ENCODE measurements around the gene DPEP3.
"Not testable (repeated sequence)": the region's sequence is repeated elsewhere in the genome, so short reads cannot be mapped to it uniquely, and the experiment has no call there.

Gene DPEP3

DNA sequence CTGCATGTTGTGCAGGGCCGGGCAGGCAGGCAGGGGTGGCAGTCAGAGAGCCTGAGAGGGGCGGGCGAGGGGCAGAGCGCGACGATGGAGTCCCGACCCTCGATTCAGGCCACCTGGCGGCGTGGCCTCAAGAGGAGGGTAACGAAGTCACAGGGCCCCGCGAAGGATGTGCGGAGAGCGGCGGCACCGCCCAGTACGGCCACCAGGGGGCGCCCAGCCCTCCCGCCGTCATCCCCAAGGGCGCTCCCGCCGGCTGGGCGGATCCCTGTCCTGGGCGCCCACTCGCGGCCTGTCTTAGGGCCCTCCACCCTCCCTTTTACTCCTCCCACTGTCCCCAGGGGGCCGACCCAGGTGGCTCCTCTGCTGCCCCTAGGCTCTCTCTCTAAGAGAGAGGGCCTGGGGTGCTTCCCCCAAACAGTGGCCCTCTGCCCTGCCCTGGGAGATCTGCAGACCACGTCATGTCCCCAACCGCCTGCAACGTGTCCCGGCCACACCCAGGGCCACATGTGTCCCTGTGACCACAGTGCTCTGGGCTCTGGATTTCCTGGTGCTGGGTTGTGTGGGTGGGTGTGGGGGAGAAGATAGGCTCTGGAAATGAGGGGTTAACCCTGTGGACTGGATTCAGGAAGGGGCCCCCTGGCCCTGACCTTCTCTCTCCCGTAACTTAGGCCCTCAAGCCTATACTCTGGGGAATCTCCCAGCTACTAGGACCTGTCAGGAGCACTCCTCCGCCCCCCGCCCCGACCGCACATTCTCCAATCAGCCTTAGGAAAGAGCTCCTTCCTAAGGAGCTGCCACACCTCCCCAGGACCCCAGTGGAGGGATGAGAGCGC lies 13.1 kb upstream of the DPEP3 start:
- FAIRE-seq, result no peak

DNA sequence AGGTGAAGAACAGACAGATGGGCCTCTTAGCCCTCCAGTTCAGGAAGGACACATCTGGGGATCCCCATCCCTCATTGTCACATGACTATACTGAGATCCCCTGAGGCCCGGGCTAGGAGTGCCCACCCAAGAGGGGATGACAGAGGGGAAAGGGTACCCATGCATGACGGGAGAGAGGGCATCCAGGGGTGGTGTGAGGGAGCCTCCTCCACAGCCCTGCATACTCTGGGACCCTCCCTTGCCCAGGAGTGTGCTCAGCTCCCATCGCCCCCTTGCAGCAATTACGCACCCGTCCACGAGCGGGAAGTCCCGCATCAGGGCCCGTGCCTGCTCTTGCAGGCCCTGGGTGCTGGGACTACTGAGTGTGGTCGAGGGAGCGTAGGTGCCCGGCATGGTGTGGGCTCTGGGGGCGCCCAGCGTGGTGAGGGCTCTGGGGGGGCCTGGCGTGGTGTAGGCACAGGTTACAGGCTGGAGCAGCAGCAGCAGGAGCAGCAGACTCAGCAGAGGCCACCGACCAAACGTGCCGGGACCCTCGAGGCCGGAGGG lies 12.4 kb upstream of the DPEP3 start:
- FAIRE-seq, result no peak

DNA sequence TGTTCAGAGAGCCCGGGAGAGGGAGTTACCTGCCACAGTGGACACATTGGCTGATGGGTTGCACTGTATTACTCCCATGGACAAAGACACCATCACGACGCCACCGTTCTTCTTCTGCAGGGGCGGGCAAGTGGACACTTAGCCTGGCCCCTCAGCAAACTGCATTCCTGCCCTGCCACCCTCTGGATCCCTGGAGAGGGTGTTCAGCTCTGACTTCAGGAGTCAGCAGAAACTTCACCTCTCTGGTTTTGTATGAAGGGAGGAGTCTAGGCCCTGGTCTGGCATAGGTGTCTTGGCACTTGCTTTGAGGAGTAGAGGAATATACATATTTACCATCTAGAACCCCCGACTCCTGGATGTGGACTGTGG lies 9.7 kb upstream of the DPEP3 start:
- FAIRE-seq, result no peak

DNA sequence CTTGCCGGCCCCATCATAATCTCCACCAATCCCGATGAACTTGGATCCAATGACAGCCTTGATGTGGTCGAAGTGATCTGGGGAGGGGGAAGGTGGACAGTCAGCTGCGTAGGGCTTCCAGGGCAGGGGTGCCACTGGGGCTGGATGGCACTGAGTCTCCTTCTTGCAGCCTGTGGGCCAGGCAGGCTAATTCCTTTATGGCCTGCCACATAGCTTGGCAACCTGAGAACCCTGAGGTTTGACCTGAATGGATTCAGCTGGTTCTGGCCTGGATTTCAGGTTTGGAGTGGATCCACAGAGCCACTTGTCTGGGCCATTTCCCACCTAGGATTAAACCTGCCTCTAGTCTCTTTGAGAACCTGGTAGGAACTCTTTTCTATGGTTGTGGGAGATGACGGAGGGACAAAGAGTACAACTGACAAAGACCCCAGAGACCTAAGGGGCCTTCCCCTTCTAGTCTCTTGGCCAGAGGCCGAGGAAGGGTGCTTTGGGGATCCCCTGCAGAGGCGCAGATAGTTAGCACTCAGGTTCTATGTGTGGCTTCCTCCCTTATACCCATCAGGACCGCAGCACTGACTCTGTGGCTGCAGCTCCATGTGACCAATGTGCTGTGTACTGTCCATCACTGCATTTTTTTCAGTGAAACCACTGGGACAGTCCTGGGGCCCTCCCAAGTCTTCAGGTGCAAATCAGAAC lies 9.2 kb upstream of the DPEP3 start:
- FAIRE-seq, result no peak

DNA sequence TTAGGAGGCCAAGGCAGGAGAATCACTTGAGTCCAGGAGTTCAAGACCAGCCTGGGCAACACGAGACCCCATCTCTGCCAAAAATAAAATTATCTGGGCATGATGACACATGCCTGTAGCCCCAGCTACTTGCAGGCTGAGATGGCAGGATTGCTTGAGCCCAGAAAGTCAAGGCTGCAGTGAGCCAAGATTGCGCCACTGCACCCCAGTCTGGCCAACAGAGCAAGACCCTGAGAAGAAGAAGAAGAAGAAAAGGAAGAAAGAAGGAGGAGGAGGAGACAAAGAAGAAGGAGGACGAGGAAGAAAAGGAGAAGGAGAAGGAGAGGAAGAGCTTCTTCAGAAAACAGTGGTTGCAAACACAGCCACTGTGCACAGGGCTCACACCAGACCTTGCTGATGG lies 8.4 kb upstream of the DPEP3 start:
- no peak for FAIRE-seq

DNA sequence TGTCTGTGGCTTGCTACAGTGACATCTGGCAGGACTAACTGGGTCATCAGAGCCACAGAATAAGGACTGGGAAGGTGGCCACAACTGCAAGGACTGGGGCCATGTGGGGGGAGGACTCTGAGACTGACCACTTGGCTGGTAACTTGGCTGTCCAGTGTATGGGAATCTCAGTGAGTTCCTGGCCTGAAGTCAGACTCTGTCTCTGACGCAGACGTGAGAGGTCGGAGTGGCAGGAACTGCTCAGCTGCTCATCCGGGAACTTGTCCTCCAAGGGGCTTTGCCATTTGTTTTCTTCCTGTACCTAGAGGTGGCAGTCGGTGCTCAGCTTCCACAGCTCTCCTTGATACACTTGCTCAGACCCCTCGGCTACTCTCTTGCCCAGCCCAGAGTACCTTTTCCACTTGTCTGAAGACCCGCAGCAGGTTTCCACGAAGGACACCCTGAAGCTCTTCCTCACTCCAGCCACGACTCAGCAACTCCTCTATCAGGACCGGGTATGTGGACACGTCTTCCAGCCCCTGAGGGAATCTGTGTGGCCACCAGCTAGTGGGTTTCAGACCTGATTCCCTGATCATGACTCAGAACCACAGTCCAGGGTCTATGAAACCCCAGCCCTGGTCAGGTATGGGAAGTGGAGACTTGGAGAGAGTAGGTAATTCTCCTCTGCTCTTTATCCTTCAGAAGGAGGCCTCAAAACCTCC lies 7.3 kb upstream of the DPEP3 start:
- FAIRE-seq, result no peak

DNA sequence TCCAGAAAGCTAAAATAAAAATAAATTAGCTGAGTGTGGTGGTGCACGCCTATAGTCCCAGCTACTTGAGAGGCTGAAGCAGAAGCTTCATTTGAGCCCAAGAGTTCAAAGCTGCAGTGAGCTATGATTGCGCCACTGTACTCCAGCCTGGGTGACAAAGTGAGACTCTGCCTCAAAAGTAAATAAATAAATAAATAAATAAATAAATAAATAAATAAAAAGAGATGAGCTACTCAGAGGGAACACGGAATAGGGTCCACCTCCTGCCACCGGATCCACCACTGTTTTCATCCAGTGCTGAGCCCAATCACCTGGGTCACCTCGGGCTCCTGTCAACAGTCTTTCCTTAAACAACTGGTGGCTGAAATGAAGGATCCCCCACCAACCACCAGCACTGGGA lies 6.7 kb upstream of the DPEP3 start:
- FAIRE-seq, result no peak

DNA sequence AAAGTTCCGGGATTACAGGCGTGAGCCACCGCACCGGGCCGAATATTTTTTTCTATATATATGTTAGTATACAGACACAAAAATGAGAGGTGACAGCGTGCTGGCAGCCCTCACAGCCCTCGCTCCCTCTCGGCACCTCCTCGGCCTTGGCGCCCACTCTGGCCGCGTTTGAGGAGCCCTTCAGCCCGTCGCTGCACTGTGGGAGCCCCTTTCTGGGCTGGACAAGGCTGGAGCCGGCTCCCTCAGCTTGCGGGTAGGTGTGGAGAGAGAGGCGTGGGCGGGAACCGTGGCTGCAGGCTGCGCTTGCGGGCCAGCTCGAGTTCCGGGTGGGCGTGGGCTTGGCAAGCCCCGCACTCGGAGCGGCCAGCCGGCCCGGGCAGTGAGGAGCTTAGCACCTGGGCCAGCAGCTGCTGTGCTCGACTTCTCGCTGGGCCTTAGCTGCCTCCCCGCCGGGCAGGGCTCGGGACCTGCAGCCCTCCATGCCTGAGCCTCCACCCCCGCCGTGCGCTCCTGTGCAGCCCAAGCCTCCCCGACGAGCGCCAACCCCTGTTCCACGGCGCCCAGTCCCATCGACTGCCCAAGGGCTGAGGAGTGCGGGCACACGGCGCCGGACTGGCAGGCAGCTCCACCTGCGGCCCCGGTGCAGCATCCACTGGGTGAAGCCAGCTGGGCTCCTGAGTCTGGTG lies 1.9 kb upstream of the DPEP3 start:
- FAIRE-seq, result no peak

DNA sequence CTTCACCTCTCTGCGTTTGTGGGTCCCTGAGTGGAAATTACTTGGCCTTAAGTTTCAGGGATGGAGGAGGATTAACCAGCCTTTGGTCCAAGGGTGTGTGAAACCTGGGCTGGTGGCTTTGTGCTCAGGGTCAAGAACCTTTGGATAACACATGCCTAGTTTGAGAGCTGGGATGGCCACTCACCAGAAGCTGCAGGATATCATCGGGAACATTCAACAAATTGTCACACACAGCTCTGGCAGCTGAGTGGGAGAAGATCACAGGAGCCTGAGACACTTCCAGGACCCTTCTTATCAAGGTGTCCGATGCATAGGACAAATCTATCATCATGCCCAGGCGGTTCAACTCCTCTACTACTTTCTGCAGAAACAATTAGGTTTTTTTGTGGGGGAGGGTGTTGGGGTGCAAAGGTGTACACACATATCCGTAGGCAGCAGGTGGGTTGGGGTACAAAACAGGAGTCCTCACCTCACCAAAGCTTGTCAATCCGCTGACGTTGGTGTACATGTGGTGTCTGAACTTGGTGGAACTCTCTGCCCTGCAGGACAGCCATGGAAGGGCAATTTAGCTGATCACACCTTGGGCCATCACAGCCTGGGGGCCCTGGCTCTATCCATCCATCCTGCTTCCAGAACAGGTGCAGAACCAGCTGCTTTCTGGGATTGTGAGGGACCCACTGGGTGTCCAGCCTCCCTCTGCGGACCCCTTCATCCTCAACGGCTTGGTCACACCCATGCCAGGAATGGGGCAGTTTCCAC lies 2.7 kb downstream of the DPEP3 start:
- no peak for FAIRE-seq

DNA sequence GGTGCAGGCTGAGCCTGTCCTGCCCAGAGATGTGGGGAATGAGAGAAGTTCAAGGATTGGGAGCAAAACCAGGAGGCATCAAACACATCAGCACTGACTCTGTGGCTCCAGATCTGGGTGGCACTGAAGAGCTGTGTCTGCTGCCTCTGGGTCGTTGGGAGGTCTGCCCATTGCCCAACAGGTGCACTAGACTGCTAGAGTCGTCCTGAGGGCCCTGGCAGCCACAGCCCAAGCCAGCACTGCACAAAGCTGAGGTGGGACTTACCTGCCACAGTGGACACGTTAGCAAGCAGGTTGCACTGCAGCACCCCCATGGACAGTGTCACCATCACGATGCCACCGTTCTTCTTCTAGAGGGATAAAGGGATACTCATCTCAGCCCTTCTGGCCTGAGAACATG lies 3.3 kb downstream of the DPEP3 start:
- FAIRE-seq, result no peak

DNA sequence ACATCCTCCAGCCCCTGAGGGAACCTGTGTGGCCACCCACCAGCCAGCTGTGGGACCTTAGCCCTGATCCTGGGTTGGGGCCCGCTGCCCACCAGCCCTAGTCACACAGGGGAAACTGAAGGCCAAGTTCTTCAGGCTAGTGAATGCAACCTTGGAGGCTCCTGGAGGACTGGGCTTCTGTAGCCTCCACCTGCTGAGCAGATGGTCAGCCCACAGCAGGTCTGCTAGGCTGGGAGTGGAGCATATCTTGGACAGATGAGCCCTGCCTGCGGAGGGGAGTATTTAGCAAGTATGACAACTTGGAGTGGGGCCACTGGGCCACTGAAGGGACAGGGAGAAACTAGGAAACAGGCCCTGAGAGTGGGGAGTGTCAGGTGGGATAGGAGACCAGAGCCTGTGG lies 4.1 kb downstream of the DPEP3 start:
- FAIRE-seq, result no peak

DNA sequence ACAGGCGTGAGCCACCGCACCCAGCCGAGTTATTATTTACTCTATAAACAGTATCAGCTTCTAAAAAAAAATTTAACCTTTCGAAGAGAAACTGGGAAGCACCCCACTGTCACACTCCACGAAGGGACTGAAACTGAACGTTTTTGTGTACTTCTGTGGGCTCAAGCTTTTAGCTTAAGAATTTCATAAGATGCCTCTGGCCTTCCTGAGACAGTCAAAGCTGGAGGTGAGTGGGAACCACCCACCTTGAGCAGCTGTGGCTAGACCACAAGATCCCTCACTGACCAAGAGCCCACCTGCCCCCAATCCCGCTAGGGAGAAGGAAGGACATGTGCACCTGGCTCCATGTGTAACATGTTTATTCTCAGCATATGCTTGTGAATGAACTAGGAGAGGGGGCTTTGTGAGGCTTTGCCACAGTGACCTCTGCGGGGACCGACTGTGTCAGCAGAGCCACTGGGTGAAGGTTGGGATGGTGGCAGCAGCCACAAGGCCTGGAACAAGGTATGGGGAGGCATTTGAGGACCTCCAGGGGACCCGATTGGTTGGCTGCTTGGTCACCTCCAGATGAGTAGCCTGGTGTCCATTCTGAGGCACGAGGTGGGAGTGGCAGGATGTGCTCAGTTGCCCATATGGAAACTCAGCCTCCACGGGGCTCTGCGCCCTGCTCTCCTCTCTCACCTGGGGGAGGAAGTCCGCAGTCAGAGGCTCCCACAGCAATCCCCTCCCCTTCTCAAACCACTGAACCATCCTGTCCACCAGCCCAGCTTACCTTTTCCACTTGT lies 4.8 kb downstream of the DPEP3 start:
- FAIRE-seq, result no peak

DNA sequence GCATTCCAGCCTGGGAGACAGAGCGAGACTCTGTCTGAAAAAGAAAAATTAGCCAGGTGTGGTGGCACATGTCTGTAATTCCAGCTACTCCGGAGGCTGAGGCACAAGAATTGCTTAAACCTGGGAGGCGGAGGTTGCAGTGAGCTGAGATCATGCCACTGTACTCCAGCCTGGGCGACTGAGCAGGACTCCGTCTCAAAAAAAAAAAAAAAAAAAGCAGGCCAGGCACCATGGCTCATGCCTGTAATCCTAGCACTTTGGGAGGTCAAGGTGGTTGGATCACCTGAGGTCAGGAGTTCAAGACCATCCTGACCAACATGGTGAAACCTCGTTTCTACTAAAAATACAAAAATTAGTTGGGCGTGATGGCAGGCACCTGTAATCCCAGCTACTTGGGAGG lies 8.0 kb downstream of the DPEP3 start:
- FAIRE-seq, result not testable (repeated sequence)

DNA sequence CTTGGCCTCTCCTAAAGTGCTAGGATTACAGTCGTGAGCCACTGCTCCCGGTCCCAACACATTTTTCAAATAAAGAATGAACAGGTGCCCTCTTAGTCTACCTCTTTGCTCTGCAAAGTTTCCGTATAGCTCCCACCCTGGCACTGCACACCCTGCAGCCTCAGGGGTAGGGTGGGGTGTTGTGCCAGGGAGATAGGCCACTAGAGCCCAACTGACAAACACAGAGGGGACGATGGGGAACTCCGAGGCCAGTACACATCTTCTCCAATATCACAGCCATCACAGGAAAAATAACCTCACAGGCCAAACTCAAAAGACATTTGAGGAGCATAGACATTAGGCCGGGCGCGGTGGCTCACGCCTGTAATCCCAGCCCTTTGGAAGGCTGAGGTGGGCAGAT lies 9.2 kb downstream of the DPEP3 start:
- no peak for FAIRE-seq

DNA sequence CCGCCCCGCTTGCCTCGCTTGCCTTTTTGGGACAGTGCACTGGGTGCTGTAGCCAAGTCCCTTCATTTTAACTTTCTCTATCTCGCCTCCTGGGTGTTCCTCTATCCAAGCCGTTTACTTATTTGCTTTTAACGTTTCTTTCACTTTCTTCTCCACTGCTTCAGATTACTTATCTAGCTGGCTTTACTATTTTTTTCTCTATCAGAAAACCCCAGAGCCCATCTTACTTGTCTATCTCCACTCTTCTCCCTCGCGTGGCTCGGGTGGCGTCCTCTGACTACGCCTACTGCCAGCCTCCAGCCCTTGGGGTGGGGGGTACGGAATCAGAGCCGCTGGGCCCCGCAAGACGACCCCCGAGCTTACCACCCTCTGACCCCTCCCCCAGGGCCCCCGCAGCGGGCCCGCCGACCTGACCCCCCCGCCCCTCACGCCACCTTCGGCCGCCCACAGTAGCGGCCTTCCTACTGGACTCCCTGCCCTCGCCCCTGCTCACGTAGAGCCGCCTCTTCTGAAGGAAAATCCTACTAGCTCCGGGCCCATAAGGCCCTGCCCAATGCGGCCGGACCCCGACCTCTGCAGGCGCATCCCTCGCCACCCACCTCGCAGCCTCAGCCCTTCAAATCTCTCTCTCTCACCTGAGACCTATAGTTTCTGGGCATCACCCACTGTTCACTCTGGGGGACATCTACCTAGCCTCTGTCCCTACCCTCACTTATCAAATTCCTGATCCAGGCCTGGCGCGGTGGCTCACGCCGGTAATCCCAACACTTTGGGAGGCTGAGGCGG lies 10.9 kb downstream of the DPEP3 start:
- FAIRE-seq, result no peak

DNA sequence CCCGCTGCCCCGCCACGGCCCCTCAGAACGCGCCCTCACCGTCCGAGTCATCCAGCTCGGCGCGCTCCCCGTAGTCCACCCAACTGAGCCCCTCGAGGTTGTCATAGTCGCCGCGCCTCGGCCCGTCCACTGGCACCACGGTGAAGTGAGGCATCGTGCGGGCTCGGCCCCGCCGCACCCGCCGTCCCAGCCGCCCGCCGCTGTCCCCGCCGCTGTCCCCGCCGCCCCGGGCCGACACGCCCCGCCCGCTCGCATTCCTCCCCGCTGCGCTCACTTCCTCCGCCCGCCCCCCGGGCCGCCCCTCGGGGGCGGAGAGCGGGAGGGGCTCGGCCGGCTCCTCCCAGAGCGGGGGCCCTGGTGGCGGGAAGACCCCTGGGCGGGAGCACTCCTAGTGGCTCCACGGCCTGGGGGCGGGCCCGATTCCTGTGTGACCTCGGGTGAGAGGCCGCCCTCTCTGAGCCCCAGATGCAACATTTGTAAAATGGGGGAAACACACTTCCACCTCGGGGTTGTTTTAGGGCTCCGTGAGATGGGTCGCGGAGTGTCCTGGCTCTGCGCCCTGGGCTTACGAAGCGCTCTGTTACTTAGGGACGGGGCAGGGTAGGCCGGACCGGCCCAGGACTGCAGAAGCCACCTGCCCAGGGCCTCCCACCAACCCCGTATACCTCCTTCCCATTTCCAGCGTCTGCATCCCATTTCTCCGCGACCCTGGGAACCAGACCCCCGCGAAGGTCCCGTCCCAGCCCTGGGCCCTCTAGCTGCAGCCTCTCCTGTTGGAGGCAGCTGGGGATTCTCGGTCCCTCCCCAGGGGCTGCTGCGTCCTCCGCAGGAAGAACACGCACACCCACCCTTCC lies 11.7 kb downstream of the DPEP3 start, which contains the start of gene SLC12A4:
Gene SLC12A4, minus strand, starts transcription at position 238 of the 854 bp plus-strand sequence. Its CDS starts 84 bp downstream, at position 154.
- FAIRE-seq, result no peak

DNA sequence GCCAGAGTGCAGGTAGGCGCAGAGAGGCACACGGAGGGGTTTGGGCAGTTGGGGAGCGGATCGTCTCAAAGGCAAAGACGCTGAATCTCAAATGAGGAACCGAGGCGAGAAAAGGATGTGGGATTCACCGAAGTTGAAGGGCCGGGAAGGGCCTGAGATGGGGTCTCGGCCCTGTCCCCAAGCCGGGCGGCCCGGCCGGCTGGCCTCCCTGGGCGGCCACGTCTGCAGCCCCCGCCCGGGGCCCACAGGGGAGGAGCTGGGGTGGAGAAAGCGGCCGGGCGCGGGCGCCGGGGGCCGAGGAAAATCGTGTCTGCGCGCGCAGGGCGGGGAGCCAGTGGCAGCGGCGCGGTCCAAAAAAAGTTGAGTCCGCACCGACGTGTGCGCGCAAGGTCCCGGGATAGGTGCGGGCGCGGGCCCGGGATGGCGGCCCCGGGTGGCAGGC lies 12.3 kb downstream of the DPEP3 start:
- FAIRE-seq, result no peak

DNA sequence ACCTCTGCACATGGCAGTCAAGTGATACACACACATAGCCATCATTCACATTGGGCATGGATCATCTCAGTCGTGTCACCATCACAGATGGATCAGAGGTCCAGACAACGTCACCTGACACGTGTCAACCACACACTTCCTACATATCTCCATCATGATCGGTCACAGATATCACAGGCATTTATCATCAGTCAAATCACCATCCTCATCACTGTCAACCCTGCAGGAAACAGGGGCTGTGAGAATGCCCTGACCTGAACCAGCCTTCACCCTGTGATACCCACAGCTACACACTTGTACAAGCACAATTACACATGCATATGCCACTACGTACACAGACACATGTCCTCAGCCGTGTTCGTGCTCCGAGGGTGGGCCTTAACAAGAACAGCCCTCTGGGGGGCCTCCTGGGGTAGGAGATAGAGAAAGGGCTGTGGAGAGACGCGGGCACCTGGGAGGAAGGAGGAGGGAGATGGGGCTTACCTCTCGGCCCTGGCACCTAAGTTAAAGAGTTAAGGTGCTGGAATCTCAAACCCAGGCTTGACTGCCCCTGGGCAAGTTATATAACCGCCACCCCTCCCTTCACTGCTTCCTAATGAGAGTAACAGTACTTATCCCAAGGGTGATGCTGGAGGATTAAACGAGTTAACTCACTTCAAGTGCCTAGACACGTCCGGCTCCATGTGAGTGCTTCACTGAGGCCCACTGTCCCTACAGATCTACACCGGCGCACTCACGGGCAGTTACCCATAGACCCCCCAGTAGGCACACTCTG lies 12.9 kb downstream of the DPEP3 start:
- no peak for FAIRE-seq
